C4-2B (cell line): ENCODE data around the gene DNAJC17.
A peak's percentile ranks its signal among the peaks of the same experiment; 100 is the strongest.

Experiments
- H3K27ac ChIP-seq: fragments of 450-650 bp; 2 replicates; pipeline ENCODE4 v1.5.1; 2017
- ZFX ChIP-seq: fragments of 450-650 bp; IDR thresholded peaks from 2 replicates; pipeline ENCODE4 v1.6.1; 2017
- TF ChIP-seq, protein P1 (sequence below): fragments of 450-650 bp; conservative IDR thresholded peaks from 2 replicates; pipeline ENCODE4 v1.5.1; 2017; ENCODE audit warnings: mild to moderate bottlenecking

The DNAJC17 gene

GRCh38 chr15:40807028-40807887 lies at the start of gene DNAJC17, which contains the start of gene ZFYVE19:
Gene DNAJC17 (minus strand): TSS chr15:40807473. CDS start chr15:40807446, 27 bp downstream.
Gene ZFYVE19 (plus strand): TSS chr15:40807089. CDS start chr15:40807590, 501 bp downstream.
- peak; percentile 90 for TF ChIP-seq ZFX
- TF ChIP-seq, protein P1, sequence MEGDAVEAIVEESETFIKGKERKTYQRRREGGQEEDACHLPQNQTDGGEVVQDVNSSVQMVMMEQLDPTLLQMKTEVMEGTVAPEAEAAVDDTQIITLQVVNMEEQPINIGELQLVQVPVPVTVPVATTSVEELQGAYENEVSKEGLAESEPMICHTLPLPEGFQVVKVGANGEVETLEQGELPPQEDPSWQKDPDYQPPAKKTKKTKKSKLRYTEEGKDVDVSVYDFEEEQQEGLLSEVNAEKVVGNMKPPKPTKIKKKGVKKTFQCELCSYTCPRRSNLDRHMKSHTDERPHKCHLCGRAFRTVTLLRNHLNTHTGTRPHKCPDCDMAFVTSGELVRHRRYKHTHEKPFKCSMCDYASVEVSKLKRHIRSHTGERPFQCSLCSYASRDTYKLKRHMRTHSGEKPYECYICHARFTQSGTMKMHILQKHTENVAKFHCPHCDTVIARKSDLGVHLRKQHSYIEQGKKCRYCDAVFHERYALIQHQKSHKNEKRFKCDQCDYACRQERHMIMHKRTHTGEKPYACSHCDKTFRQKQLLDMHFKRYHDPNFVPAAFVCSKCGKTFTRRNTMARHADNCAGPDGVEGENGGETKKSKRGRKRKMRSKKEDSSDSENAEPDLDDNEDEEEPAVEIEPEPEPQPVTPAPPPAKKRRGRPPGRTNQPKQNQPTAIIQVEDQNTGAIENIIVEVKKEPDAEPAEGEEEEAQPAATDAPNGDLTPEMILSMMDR, result no peak
- H3K27ac ChIP-seq, result peak within 1 kb of the TSS; percentile 92

DNA sequence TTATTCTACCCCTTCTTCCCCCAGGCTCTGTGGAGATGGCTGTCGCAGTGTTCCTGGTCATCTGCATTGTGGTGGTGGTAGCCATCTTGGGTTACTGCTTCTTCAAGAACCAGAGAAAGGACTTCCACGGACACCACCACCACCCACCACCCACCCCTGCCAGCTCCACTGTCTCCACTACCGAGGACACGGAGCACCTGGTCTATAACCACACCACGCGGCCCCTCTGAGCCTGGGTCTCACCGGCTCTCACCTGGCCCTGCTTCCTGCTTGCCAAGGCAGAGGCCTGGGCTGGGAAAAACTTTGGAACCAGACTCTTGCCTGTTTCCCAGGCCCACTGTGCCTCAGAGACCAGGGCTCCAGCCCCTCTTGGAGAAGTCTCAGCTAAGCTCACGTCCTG lies 49.5 kb upstream of the DNAJC17 start:
- peak overlapping the region; percentile 80 for H3K27ac ChIP-seq
- no peak for TF ChIP-seq ZFX
- TF ChIP-seq, protein P1, result no peak

DNA sequence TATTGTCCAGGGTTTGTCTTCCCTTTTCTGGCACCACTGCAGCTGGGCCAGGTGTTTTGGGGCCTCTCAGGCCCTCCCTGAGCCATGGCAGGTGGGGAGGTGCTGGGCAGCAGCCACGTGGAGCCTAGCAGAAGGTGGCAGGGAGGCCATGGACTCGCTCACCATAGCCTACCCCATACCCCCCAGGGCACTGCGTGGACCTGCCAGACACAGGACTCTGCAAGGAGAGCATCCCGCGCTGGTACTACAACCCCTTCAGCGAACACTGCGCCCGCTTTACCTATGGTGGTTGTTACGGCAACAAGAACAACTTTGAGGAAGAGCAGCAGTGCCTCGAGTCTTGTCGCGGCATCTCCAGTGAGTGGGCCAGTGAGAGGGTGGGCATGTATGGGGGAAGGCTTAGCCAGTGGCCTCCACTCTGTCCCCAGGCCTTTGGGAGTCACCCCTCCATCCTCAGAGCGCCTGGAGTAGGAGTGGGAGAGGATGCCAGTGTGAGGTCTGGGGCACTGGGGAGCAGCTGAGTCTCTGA lies 48.5 kb upstream of the DNAJC17 start:
- H3K27ac ChIP-seq, result peak overlapping the region; percentile 80
- TF ChIP-seq ZFX, result no peak
- TF ChIP-seq, protein P1, result no peak

DNA sequence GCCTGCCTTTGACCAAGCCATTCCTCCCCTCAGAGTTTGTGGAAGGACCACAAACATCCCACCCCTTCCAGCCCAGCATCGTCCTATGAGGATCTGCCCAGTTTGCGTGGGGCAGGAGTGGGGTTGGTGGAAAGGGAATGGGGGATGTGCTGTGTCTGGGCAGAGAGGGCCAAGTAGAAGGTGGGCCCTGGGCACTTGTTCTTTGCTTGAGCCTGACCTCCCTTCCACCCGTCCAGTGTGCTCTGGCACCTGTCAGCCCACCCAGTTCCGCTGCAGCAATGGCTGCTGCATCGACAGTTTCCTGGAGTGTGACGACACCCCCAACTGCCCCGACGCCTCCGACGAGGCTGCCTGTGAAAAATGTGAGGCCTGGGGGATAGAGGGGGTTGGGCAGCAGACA lies 46.9 kb upstream of the DNAJC17 start:
- no peak overlapping the region for H3K27ac ChIP-seq
- no peak for TF ChIP-seq ZFX
- TF ChIP-seq, protein P1, result no peak

- TF ChIP-seq, protein P1, result no peak
- TF ChIP-seq ZFX, result no peak
- no peak overlapping the region for H3K27ac ChIP-seq
These were observed 46.1 kb upstream of the DNAJC17 start for GRCh38 chr15:40853241-40853890.

- no peak overlapping the region for H3K27ac ChIP-seq
- TF ChIP-seq ZFX, result no peak
- TF ChIP-seq, protein P1, result no peak
These were observed 45.3 kb upstream of the DNAJC17 start for GRCh38 chr15:40852529-40852928.
